PC-9 (cell line): Measurements from ENCODE around the gene EIF5. TPM values are rescaled to one million over a fixed set of nuclear protein-coding genes. Genes with fewer than 3 reads are reported as not detected.
"Not testable (repeated sequence)": the region's sequence is repeated elsewhere in the genome, so short reads cannot be mapped to it uniquely, and the experiment has no call there.

Source experiments
- BruUV-seq: library from RNA; stranded (reverse); fragments of 400-500 nt; replicated peaks from 2 replicates; lab custom pipeline; 2021; lab: Mats Ljungman, UMichigan
- CTCF ChIA-PET: fragments of 300-600 bp; sonication (Branson Sonifier 250); formaldehyde crosslinking; loops from one replicate; lab custom pipeline; 2022; ENCODE audit warnings: antibody characterized with exemption; lab: Charles Lee
- POLR2A ChIA-PET: fragments of 300-600 bp; sonication (Branson Sonifier 250); formaldehyde crosslinking; loops from one replicate; lab custom pipeline; 2022; ENCODE audit warnings: antibody characterized with exemption; ENCODE audit not compliant: unreplicated experiment; lab: Charles Lee
- DNase-seq, 2 experiments: peaks; one replicate each; pipeline versions ENCODE4 v3.0.0 to v3.0.0-alpha.2; 2015 to 2022; ENCODE audit warnings: mixed read lengths in 1 of 2
- H2AFZ ChIP-seq: fragments of 200-600 bp; sonication (generic); 2 replicates; pipeline ENCODE4 v1.8.1; 2017; ENCODE audit warnings: antibody characterized with exemption
- H3F3A ChIP-seq: fragments of 200-600 bp; sonication (generic); 2 replicates; pipeline ENCODE4 v1.8.1; 2017; ENCODE audit warnings: antibody characterized with exemption, mild to moderate bottlenecking, low read depth; ENCODE audit not compliant: insufficient read depth
- H3K27ac ChIP-seq: fragments of 200-600 bp; sonication (generic); 2 replicates; pipeline ENCODE4 v1.6.1; 2016; ENCODE audit warnings: mixed run types
- H3K27me3 ChIP-seq: fragments of 200-600 bp; sonication (generic); 2 replicates; pipeline ENCODE4 v1.6.1; 2016; ENCODE audit warnings: low read depth, mixed run types; ENCODE audit not compliant: insufficient read depth
- H3K36me3 ChIP-seq: fragments of 200-600 bp; sonication (generic); 2 replicates; pipeline ENCODE4 v1.6.1; 2016; ENCODE audit warnings: low read depth, mixed run types
- H3K4me1 ChIP-seq: fragments of 200-600 bp; sonication (generic); replicated peaks from 2 replicates; pipeline ENCODE4 v1.6.1; 2016; ENCODE audit warnings: mixed run types; ENCODE audit not compliant: insufficient read depth
- H3K4me2 ChIP-seq: fragments of 200-600 bp; sonication (generic); 2 replicates; pipeline ENCODE4 v1.6.1; 2017; ENCODE audit warnings: mixed run types
- H3K4me3 ChIP-seq: fragments of 200-600 bp; sonication (generic); 2 replicates; pipeline ENCODE4 v1.6.1; 2016; ENCODE audit warnings: mixed run types
- H3K79me2 ChIP-seq: fragments of 200-600 bp; sonication (generic); 2 replicates; pipeline ENCODE4 v1.6.1; 2017; ENCODE audit warnings: low read depth, mixed run types
- H3K9me2 ChIP-seq: fragments of 200-600 bp; sonication (generic); 2 replicates; pipeline ENCODE4 v1.8.1; 2017; ENCODE audit warnings: mild to moderate bottlenecking; ENCODE audit not compliant: insufficient read depth
- H3K9me3 ChIP-seq: fragments of 200-600 bp; sonication (generic); 2 replicates; pipeline ENCODE4 v1.8.1; 2016; ENCODE audit warnings: low read depth; ENCODE audit not compliant: insufficient read depth
- H4K20me1 ChIP-seq: fragments of 200-600 bp; sonication (generic); 2 replicates; pipeline ENCODE4 v1.8.1; 2017; ENCODE audit not compliant: insufficient read depth
- CTCF ChIP-seq: fragments of 200-600 bp; sonication (generic); conservative IDR thresholded peaks from 2 replicates; pipeline ENCODE4 v1.6.1; 2017; ENCODE audit warnings: mixed run types, antibody characterized with exemption, mild to moderate bottlenecking, moderate library complexity
- EZH2 ChIP-seq: fragments of 200-600 bp; sonication (generic); IDR thresholded peaks from 2 replicates; pipeline ENCODE4 v1.8.0; 2017; ENCODE audit warnings: antibody characterized with exemption, low read depth
- intact Hi-C: fragments of 100-400 bp; cut with micrococcal nuclease; formaldehyde crosslinking; loops from one replicate; pipeline ENCODE4 v1.10.0; 2022; ENCODE audit not compliant: unreplicated experiment
- total RNA-seq: library from RNA; stranded (reverse); gene quantifications from 2 replicates; pipeline ENCODE4 v1.2.3, GENCODE V29; 2021

EIF5 gene
- total RNA-seq, 1 experiment from 2014 or later = 330 TPM

GRCh38 chr14:103353362-103353761 lies 19.3 kb downstream of the EIF5 start:
- ChIA-PET CTCF (no interaction called here), POLR2A (no interaction called here)
- Histone ChIP-seq H3K79me2 (no peaks in the 10 kb centered on the region), H3K36me3 (no peaks in the 10 kb centered on the region), H3F3A (peaks cover 59% of the 10 kb centered on the region), H4K20me1 (no peaks in the 10 kb centered on the region), H3K9me3 (peaks cover 9% of the 10 kb centered on the region), H3K4me2 (no peak overlapping the region), H3K27ac (no peak overlapping the region), H3K9me2 (no peaks in the 10 kb centered on the region), H2AFZ (no peak overlapping the region), H3K27me3 (no peaks in the 10 kb centered on the region), H3K4me3 (no peak overlapping the region), H3K4me1 (peaks cover 36% of the 10 kb centered on the region)
- no TSS peak for BruUV-seq
- intact Hi-C loops = loop anchor here (5.0 kb wide), 1 partner anchor 56 kb away; no protein-coding TSS in a partner anchor
- DNase-seq = no peak
- TF ChIP-seq CTCF = no peak
- TF ChIP-seq EZH2 = no peak

GRCh38 chr14:103354141-103354540 lies 20.1 kb downstream of the EIF5 start:
- Histone ChIP-seq H3K36me3 (no peaks in the 10 kb centered on the region), H3K27me3 (no peaks in the 10 kb centered on the region), H3K9me2 (no peaks in the 10 kb centered on the region), H3K4me2 (peak overlapping the region; percentile 18), H3K27ac (no peak overlapping the region), H3F3A (peaks cover 52% of the 10 kb centered on the region), H3K79me2 (no peaks in the 10 kb centered on the region), H4K20me1 (no peaks in the 10 kb centered on the region), H2AFZ (no peak overlapping the region), H3K4me1 (peaks cover 39% of the 10 kb centered on the region), H3K9me3 (peaks cover 9% of the 10 kb centered on the region), H3K4me3 (no peak overlapping the region)
- intact Hi-C loops = loop anchor here (1.0 to 5.0 kb wide), 3 partner anchors 33 to 279 kb away; no protein-coding TSS in a partner anchor
- DNase-seq = no peak
- BruUV-seq = no TSS peak
- POLR2A ChIA-PET = interaction anchor here (0.5 to 0.6 kb wide), 4 partner anchors 161 to 1588 kb away, joined by 3 to 4 read pairs (median 4); no protein-coding TSS in a partner anchor
- CTCF ChIA-PET = interaction anchor here (0.6 to 1.3 kb wide), 3 partner anchors 37 to 139 kb away, joined by 3 to 4 read pairs (median 4); no protein-coding TSS in a partner anchor
- no peak for TF ChIP-seq EZH2
- TF ChIP-seq CTCF = no peak

- ChIA-PET CTCF (interaction anchor here (0.7 to 1.4 kb wide), 2 partner anchors 16 to 19 kb away, joined by 3 read pairs; no protein-coding TSS in a partner anchor), POLR2A (no interaction called here)
- H3K9me3 ChIP-seq = peaks cover 9% of the 10 kb centered on the region
- no peak overlapping the region for H2AFZ ChIP-seq
- H3K79me2 ChIP-seq = no peaks in the 10 kb centered on the region
- no peaks in the 10 kb centered on the region for H3K27me3 ChIP-seq
- intact Hi-C loops = no loop called here
- H3F3A ChIP-seq = peaks cover 60% of the 10 kb centered on the region
- peak overlapping the region; percentile 18 for H3K4me2 ChIP-seq
- H3K27ac ChIP-seq = no peak overlapping the region
- H3K9me2 ChIP-seq = no peaks in the 10 kb centered on the region
- no peak for TF ChIP-seq CTCF
- TF ChIP-seq EZH2 = no peak
- no peaks in the 10 kb centered on the region for H3K36me3 ChIP-seq
- no peak for DNase-seq
- H3K4me3 ChIP-seq = no peak overlapping the region
- H3K4me1 ChIP-seq = peaks cover 41% of the 10 kb centered on the region
- BruUV-seq = no TSS peak
- no peaks in the 10 kb centered on the region for H4K20me1 ChIP-seq
These were observed 22.1 kb downstream of the EIF5 start for GRCh38 chr14:103356024-103356682.

- H3K4me3 ChIP-seq, H3K36me3 ChIP-seq, BruUV-seq, H3K27me3 ChIP-seq, H4K20me1 ChIP-seq, DNase-seq, H3K9me3 ChIP-seq, intact Hi-C loops, H3K9me2 ChIP-seq, H3K79me2 ChIP-seq, H2AFZ ChIP-seq, H3K4me2 ChIP-seq, H3K27ac ChIP-seq: not testable (repeated sequence)
- ChIA-PET POLR2A (interaction anchor here (0.6 kb wide), 1 partner anchor 15 kb away, joined by 4 read pairs; no protein-coding TSS in a partner anchor), CTCF (interaction anchor here (0.6 to 1.0 kb wide), 6 partner anchors 13 to 360 kb away, joined by 4 to 5 read pairs (median 4); no protein-coding TSS in a partner anchor)
- Histone ChIP-seq H3K4me1 (peaks cover 54% of the 10 kb centered on the region), H3F3A (peaks cover 72% of the 10 kb centered on the region)
These were observed 23.5 kb downstream of the EIF5 start for GRCh38 chr14:103357552-103357951.
